BJ (cell line): ENCODE data around the gene SEMA3B. TPM values are rescaled to one million over a fixed set of nuclear protein-coding genes. Genes with fewer than 3 reads are reported as not detected.
"Not testable (repeated sequence)": the region's sequence is repeated elsewhere in the genome, so short reads cannot be mapped to it uniquely, and the experiment has no call there.

ENCODE experiments used
- CTCF ChIA-PET: fragments of 350-600 bp; formaldehyde crosslinking; extraction: SDS; loops from one replicate; lab custom pipeline; 2021; ENCODE audit warnings: antibody characterized with exemption, inconsistent platforms; lab: Yijun Ruan, JAX
- POLR2A ChIA-PET: fragments of 300-600 bp; sonication (Branson Sonifier 250); formaldehyde crosslinking; extraction: SDS; loops from one replicate; lab custom pipeline; 2021; ENCODE audit warnings: antibody characterized with exemption; lab: Charles Lee
- DNase-seq: peaks from one replicate; pipeline ENCODE4 v3.0.0-alpha.2; 2011; ENCODE audit warnings: low read depth
- H3K27me3 ChIP-seq: 2 replicates; pipeline ENCODE4 v1.6.0; 2011; ENCODE audit warnings: low read length; ENCODE audit not compliant: control insufficient read depth, insufficient read depth
- H3K36me3 ChIP-seq: 2 replicates; pipeline ENCODE4 v1.5.1; 2011; ENCODE audit warnings: low read length; ENCODE audit not compliant: control insufficient read depth, insufficient read depth
- H3K4me3 ChIP-seq: 2 replicates; pipeline ENCODE4 v1.5.1; 2011; ENCODE audit warnings: low read depth, mild to moderate bottlenecking, control low read depth, low read length
- polyA plus RNA-seq: library from polyadenylated mRNA; depleted of rRNA; stranded (reverse); fragments of >200 nt; gene quantifications from 2 replicates; pipeline ENCODE4 v1.2.3, GENCODE V29; 2011
- TF ChIP-seq, protein P1 (sequence below): IDR thresholded peaks from 2 replicates; pipeline ENCODE4 v1.5.1; 2011; ENCODE audit warnings: low read depth, mild to moderate bottlenecking, control low read depth, inconsistent platforms, low read length, moderate library complexity; ENCODE audit not compliant: insufficient read depth

SEMA3B gene
- polyA plus RNA-seq, 1 experiment, result 59.0 TPM

- TF ChIP-seq, protein P1, sequence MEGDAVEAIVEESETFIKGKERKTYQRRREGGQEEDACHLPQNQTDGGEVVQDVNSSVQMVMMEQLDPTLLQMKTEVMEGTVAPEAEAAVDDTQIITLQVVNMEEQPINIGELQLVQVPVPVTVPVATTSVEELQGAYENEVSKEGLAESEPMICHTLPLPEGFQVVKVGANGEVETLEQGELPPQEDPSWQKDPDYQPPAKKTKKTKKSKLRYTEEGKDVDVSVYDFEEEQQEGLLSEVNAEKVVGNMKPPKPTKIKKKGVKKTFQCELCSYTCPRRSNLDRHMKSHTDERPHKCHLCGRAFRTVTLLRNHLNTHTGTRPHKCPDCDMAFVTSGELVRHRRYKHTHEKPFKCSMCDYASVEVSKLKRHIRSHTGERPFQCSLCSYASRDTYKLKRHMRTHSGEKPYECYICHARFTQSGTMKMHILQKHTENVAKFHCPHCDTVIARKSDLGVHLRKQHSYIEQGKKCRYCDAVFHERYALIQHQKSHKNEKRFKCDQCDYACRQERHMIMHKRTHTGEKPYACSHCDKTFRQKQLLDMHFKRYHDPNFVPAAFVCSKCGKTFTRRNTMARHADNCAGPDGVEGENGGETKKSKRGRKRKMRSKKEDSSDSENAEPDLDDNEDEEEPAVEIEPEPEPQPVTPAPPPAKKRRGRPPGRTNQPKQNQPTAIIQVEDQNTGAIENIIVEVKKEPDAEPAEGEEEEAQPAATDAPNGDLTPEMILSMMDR, result no peak
- CTCF ChIA-PET, result interaction anchor here (0.9 to 5.6 kb wide), 4 partner anchors 17 to 82 kb away, joined by 4 to 23 read pairs (median 17); no protein-coding TSS in a partner anchor
- Histone ChIP-seq H3K27me3 (no peaks in the 10 kb centered on the region), H3K4me3 (no peak overlapping the region), H3K36me3 (peaks cover 30% of the 10 kb centered on the region)
- POLR2A ChIA-PET, result no interaction called here
- no peak for DNase-seq
Measured at GRCh38 chr3:50276762-50277101, 7.8 kb downstream of the SEMA3B start.

DNA sequence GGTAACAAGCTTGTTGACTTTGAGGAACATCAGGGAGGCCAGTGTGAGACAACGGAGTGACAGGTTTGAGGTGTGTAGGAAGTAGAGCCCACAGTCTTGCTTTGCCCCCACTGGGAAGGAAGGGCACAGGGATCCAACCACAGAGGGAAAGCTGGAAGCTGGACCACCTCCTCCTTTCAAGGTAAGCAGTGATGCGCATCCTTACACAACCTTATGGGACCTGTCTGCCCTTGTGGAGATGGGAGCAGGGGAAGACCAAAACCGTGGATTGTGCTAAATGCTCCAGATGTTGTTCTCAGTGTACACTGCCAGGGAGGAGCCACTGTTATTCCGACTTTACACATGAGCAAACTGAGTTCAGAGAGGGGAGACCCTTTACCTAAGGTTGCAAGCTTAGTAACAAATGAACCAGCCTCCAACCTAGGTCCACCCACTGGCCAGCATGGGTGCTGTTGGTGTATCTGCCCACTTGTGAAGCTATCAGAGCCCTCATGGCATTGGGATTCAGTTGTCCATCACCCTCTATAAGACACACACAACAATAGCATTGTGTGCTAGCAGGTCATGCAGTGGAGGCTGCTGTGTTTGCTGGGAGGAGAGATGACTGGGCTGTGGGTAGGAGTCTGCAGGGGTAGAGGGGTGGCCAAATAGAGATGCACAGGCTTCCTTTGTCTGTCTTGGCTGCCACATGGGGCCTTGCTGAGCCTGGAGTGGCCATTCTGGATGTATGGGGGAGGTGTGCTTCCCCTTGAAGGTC lies 9.4 kb downstream of the SEMA3B start:
- CTCF ChIA-PET, result interaction anchor here (0.6 to 5.6 kb wide), 8 partner anchors 9 to 336 kb away, joined by 3 to 23 read pairs (median 7); partner anchors contain the start of gene SEMA3B
- Histone ChIP-seq H3K36me3 (peaks cover 30% of the 10 kb centered on the region), H3K4me3 (no peak overlapping the region), H3K27me3 (no peaks in the 10 kb centered on the region)
- TF ChIP-seq, protein P1, result no peak
- POLR2A ChIA-PET, result no interaction called here
- DNase-seq, result no peak

- Histone ChIP-seq H3K4me3 (no peak within 1 kb of the TSS), H3K27me3 (no peaks in the 10 kb centered on the region), H3K36me3 (peaks cover 26% of the 10 kb centered on the region)
- DNase-seq, result no peak
- TF ChIP-seq, protein P1, result no peak
- ChIA-PET POLR2A (no interaction called here), CTCF (interaction anchor here (0.6 to 5.6 kb wide), 9 partner anchors 10 to 336 kb away, joined by 3 to 23 read pairs (median 4); partner anchors contain the start of genes HYAL2 and SEMA3B)
Measured at GRCh38 chr3:50278880-50279224, 9.9 kb downstream of the SEMA3B start, which contains the start of gene LSMEM2. LSMEM2 (plus strand) TSS chr3:50279087; CDS start chr3:50279114, 27 bp downstream.

DNA sequence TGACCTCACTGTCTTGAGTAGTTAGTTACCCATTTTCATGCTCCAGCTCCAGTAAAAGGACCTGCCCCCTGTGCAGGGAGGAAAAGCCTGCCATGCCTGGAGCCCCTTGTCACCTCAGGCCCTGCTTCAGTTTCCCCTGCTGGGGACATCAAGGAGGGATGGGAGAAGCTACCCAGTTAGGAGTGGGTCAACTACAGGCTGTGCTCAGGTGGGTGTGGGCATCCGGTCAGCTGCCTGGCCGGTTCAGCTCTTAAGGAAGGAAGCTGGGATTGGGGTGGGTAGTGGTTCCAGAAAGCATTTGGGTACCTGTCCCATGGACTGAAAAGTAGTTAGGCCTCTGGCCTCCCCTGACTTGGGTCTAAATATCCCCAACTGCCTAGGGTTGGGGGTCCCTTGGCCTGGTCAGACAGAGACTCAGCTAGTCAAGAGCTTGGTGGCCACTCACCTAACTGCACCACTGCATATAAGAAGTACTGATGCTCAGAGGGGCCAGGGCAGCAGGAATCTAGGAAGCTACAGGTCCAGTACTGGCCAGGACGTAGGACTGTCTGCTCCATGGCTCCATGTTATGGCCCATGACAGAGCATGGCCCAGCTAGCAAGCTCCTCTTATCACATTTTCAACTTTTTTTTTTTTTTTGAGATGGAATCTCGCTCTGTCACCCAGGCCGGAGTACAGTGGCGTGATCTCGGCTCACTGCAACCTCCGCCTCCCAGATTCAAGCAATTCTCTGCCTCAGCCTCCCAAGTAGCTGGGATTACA lies 10.5 kb downstream of the SEMA3B start:
- no peak overlapping the region for H3K4me3 ChIP-seq
- TF ChIP-seq, protein P1, result no peak
- no peak for DNase-seq
- CTCF ChIA-PET, result interaction anchor here (0.6 to 5.6 kb wide), 9 partner anchors 10 to 85 kb away, joined by 3 to 23 read pairs (median 4); partner anchors contain the start of genes HYAL2 and SEMA3B
- POLR2A ChIA-PET, result interaction anchor here (0.6 kb wide), 2 partner anchors 13 to 68 kb away, joined by 4 to 6 read pairs; no protein-coding TSS in a partner anchor
- H3K27me3 ChIP-seq, result no peaks in the 10 kb centered on the region
- H3K36me3 ChIP-seq, result peaks cover 22% of the 10 kb centered on the region

DNA sequence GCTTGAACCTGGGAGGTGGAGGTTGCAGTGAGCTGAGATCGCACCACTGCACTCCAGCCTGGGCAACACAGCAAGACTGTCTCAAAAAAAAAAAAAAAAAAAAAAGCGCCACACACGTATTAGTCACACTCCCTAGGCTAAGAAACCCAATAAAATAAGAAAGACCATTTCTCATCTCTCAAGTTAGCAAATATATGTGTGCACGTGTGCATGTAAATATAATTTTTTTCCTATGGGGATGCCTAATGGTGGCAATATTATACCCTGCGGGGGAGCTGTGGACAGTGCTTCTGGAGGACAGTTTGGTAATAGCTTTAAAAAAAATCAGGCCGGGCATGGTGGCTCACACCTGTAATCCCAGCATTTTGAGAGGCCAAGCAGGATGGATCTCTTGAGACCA lies 15.2 kb downstream of the SEMA3B start:
- not testable (repeated sequence) for H3K4me3 ChIP-seq, H3K27me3 ChIP-seq, DNase-seq
- ChIA-PET POLR2A (interaction anchor here (0.7 kb wide), 1 partner anchor 480 kb away, joined by 15 read pairs; no protein-coding TSS in a partner anchor), CTCF (interaction anchor here (0.7 kb wide), 1 partner anchor 258 kb away, joined by 3 read pairs; no protein-coding TSS in a partner anchor)
- peaks cover 18% of the 10 kb centered on the region for H3K36me3 ChIP-seq
